Measurements from ENCODE around the gene PRAMEF1.
"Not testable (repeated sequence)": the region's sequence is repeated elsewhere in the genome, so short reads cannot be mapped to it uniquely, and the experiment has no call there.

The PRAMEF1 gene

GRCh38 chr1:12791097-12791496 is at the start of gene PRAMEF1:
PRAMEF1 (plus strand) TSS chr1:12791397; CDS start chr1:12793228, 1,831 bp downstream.
- DNase-seq, result not testable (repeated sequence)

- no peak for DNase-seq
These were observed 49.3 kb upstream of the PRAMEF1 start for GRCh38 chr1:12741946-12742345.

- DNase-seq, result no peak
These were observed 45.8 kb upstream of the PRAMEF1 start for GRCh38 chr1:12745126-12745991.

- no peak for DNase-seq
These were observed 45.2 kb upstream of the PRAMEF1 start, which contains the start of gene CFAP107 for GRCh38 chr1:12745992-12746323. CFAP107 (plus strand) TSS chr1:12746200; CDS start chr1:12746431, 231 bp downstream.

GRCh38 chr1:12748778-12749355 is 42.3 kb upstream of the PRAMEF1 start:
- no peak for DNase-seq

GRCh38 chr1:12754738-12755137 is 36.5 kb upstream of the PRAMEF1 start:
- no peak for DNase-seq

- DNase-seq, result no peak
These were observed 34.9 kb upstream of the PRAMEF1 start for GRCh38 chr1:12756273-12756672.

- no peak for DNase-seq
These were observed 34.3 kb upstream of the PRAMEF1 start for GRCh38 chr1:12756768-12757413.

- DNase-seq, result no peak
These were observed 33.4 kb upstream of the PRAMEF1 start for GRCh38 chr1:12757836-12758235.

- DNase-seq, result no peak
These were observed 30.9 kb upstream of the PRAMEF1 start for GRCh38 chr1:12760256-12760795.

GRCh38 chr1:12761781-12762180 is 29.4 kb upstream of the PRAMEF1 start:
- no peak for DNase-seq

GRCh38 chr1:12762766-12763165 is 28.4 kb upstream of the PRAMEF1 start:
- no peak for DNase-seq

- no peak for DNase-seq
These were observed 27.7 kb upstream of the PRAMEF1 start for GRCh38 chr1:12763479-12763878.

- DNase-seq, result no peak
These were observed 27.2 kb upstream of the PRAMEF1 start for GRCh38 chr1:12764016-12764415.

- no peak for DNase-seq
These were observed 22.2 kb upstream of the PRAMEF1 start for GRCh38 chr1:12769031-12769430.

- DNase-seq, result no peak
These were observed 21.2 kb upstream of the PRAMEF1 start for GRCh38 chr1:12769976-12770505.

- no peak for DNase-seq
These were observed 20.6 kb upstream of the PRAMEF1 start for GRCh38 chr1:12770620-12771019.

- no peak for DNase-seq
These were observed 20.0 kb upstream of the PRAMEF1 start for GRCh38 chr1:12771186-12771585.

- no peak for DNase-seq
These were observed 18.7 kb upstream of the PRAMEF1 start for GRCh38 chr1:12772520-12772919.

- DNase-seq, result no peak
These were observed 17.8 kb upstream of the PRAMEF1 start, which contains the start of gene PRAMEF12 for GRCh38 chr1:12773438-12773837. PRAMEF12 (plus strand) TSS chr1:12773738; CDS start chr1:12774868, 1,130 bp downstream.

GRCh38 chr1:12774801-12775345 is 16.3 kb upstream of the PRAMEF1 start:
- DNase-seq, result no peak

- no peak for DNase-seq
These were observed 15.8 kb upstream of the PRAMEF1 start for GRCh38 chr1:12775443-12775842.
